LoVo (cell line): ENCODE measurements around the gene TMEM169.
A peak's percentile ranks its signal among the peaks of the same experiment; 100 is the strongest.
"Not testable (repeated sequence)": the region's sequence is repeated elsewhere in the genome, so short reads cannot be mapped to it uniquely, and the experiment has no call there.

Source experiments
- DNase-seq: peaks from one replicate; pipeline ENCODE4 v3.0.0-alpha.2; 2016; ENCODE audit warnings: low spot score

TMEM169 gene

GRCh38 chr2:216071111-216071851 lies 10.4 kb upstream of the TMEM169 start:
- no peak for DNase-seq

DNA sequence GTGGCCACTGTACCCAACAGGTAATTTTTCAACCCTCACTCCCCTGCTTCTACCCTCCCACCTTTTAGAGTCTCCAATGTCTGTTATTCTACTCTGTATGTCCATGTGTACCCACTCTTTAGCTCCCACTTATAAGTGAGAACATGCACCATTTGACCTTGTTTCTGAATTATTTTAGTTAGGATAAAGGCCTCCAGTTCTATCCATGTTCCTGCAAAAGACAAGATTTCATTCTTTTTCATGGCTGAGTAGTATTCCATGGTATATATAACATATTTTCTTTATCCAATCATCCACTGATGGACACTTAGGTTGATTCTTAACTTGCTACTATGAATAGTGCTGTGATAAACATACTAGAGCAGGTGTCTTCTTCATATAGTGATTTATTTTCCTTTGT lies 9.2 kb upstream of the TMEM169 start:
- DNase-seq: no peak

DNA sequence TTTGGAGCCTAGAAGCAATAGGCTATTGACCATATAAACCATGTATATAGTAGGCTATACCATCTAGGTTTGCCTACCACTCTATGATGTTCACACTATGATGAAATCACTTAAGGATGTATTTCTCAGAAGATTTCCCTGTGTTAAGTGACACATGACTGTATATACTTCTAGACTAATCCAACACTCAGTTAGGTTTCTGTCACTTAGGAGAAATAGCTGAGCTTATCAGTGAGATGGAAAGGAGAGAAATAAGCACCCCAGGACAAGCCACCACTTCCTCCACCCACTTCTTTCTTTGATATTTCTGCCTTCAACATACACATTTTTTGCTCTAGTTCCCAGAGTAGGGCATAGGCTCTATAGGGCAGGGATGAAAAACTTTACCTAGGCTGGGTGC lies 7.9 kb upstream of the TMEM169 start:
- no peak for DNase-seq

GRCh38 chr2:216074380-216074779 lies 7.3 kb upstream of the TMEM169 start:
- DNase-seq: no peak

- no peak for DNase-seq
These were observed 6.9 kb upstream of the TMEM169 start for GRCh38 chr2:216074794-216075193.

DNA sequence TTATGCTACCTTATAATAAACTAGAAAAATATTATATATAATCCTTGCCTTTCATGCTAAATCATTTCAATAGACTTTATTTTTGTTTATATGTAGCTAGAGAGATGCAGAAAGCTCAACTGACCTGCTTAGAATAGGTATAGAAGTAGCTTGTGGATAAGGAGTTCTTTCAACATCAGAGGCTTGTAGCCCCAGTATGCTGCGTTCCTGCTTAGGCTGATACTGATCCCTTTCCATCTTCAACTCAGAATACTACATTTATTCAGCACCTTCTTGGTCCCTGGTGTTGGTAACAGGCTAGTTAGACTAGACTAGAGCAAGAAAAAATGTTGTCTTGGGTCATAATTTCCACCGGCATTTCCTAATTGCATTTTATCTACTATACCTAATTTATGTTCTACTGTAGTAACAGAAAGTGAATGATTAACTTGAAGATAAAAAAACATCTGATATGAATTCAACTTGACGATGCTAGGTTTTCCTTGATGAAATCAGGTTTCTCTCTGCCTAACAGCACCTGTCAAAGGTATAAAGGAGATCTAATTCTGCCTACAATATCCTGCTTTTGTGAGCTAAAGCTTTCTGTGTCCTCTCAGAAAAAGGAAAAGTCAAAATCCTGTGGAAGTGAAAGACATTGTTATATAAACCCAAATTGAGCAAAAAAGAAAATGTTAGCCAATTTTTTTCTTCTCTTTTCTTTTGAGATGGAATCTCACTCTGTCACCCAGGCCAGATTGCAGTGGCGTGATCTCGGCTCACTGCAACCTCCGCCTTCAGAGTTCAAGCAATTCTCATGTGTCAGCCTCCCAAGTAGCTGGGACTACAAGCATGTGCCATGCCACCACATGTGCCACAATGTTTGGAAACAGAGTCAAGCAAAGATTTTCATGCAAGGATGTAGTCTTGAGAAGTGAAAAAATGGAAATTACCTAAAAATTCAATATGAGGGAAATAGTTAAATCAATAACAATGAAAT lies 5.9 kb upstream of the TMEM169 start:
- peak; percentile 25 for DNase-seq

GRCh38 chr2:216078776-216079175 lies 2.9 kb upstream of the TMEM169 start:
- peak; percentile 4 for DNase-seq

DNA sequence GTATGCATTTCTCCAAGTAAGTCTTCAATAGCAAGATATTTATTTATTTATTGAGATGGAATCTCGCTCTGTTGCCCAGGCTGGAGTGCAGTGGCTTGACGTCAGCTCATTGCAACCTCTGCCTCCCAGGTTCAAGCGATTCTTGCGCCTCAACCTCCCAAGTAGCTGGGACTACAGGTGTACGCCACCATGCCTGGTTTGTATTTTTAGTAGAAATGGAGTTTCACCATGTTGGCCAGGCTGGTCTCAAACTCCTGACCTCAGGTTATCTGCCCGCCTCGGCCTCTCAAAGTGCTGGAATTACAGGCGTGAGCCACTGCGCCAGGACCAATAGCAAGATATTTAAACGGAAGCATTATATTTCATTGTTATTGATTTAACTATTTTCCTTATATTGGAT lies 1.7 kb upstream of the TMEM169 start:
- DNase-seq: not testable (repeated sequence)

GRCh38 chr2:216081012-216081411 lies 707 bp upstream of the TMEM169 start:
- no peak for DNase-seq

GRCh38 chr2:216082117-216082711 lies 495 bp downstream of the TMEM169 start:
- DNase-seq: no peak

GRCh38 chr2:216082805-216083204 lies 1.1 kb downstream of the TMEM169 start:
- no peak for DNase-seq

DNA sequence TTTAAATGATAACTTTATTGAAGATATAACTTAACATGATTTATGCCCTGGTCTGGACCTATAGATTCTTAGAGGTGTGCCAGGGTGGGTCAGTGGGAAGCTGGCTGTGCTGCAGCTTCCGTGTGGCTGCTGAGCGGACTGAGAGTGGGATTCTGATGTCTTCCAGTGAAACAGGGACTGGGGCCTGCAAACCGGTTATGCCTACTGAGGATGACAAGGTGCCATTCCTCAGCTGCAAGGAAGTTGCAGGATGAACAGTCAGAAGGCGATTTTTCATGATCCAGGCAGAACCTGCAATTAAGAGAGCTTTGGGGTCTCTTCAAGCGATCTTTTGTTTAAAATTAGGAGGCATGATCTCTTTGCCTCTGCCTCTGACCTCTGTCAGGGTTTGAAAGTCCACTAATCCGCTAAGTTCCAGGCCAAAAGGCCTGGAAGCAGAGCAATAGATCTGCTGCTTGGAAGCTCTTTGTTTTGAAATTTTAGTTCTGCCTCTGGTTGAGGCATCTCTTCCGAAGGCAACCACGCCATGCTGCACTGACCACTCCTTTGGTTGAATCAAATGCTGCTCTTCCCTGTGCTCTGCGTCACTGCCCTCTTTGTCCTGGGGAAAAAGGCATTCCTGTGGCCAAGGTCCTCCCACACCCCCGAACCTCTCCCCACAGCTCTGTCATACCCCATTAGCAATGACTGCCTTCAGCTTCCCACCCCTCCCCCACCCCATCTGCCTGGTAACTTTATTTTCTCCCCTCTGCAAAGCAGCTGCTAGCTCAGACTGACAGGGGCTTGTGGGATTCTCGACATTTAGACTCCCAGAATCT lies 2.0 kb downstream of the TMEM169 start:
- no peak for DNase-seq

- no peak for DNase-seq
These were observed 2.8 kb downstream of the TMEM169 start for GRCh38 chr2:216084547-216084946.

DNA sequence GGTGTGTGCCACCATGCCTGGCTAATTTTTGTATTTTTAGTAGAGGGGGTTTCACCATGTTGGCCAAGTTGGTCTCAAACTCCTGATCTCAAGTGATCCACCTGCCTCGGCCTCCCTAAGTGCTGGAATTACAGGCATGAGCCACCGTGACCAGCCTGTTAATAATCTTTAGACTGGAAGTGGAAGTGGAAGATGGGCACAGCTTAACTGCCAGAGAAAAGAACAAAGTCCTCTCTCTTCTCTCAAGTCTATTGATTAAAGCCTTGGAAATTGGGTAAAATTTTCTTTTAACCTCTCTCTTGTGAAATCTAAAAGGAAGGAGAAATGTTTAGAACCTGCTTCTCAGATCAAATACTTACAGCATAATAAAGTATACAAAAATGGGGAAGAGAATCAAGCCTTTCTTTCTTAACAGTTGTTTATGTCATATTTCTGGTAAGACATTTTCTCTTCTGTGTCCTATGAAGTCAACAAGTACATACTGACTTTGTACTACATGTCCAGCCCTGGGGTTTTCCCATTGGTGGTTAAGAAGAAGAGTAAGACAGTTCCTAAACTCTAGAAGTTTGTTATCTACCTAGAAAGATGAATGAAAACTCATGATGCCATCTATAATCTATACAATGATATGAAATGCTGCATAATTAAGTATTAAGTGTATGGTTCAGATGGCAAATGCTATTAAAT lies 4.6 kb downstream of the TMEM169 start:
- DNase-seq: no peak

GRCh38 chr2:216090369-216090786 lies 8.7 kb downstream of the TMEM169 start:
- DNase-seq: no peak

DNA sequence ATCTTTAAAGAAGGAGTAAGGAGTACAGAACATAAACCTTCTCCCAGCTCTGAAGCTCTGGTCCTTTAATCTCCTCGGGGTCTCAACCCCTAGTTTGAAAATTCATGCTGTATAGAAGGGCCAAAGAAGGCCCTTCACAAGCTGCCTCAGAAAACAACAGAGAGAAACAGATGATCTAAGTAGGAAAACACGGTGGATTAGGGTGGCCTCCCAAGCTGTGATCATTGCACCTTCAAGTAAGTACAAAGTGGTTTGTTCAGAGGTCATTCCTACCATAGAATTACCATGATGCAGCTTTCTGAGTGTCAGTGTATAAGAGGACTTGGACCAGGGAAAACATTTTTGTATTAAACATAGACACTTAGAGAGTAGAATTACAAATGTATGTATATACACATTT lies 10.9 kb downstream of the TMEM169 start:
- DNase-seq: no peak

DNA sequence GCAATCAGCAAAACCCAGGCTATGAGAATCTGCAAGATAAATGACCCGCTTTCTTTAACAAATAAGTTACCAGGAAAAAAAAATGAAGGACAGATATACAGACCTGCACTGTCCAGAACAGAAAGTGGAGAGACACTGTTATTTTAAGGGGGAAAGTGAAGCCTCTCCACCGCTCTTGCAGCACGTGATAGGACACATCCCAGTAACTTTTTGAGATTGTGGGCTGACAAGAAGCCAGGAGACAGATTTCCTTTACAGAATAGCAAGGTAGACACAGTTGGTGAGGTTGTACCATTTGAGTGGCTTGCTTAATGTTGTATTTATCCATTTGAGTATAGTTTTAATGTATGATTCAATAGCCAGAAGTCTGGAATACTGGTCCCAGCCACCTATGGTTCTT lies 13.0 kb downstream of the TMEM169 start:
- DNase-seq: no peak

GRCh38 chr2:216098421-216099334 lies 17.0 kb downstream of the TMEM169 start:
- DNase-seq: no peak

- DNase-seq: no peak
These were observed 19.4 kb downstream of the TMEM169 start for GRCh38 chr2:216101109-216101508.

- DNase-seq: no peak
These were observed 21.5 kb downstream of the TMEM169 start for GRCh38 chr2:216103213-216103612.
